OCI-LY7 (cell line): ENCODE results near the gene SEC22A. TPM values are rescaled to one million over a fixed set of nuclear protein-coding genes. Genes with fewer than 3 reads are reported as not detected.

Source experiments
- BruUV-seq: library from RNA; stranded (reverse); fragments of 400-500 nt; replicated peaks from 2 replicates; lab custom pipeline; 2021; lab: Mats Ljungman, UMichigan
- CTCF ChIA-PET: fragments of 300-600 bp; sonication (Branson Sonifier 250); formaldehyde crosslinking; loops from one replicate; lab custom pipeline; 2022; ENCODE audit warnings: antibody characterized with exemption; ENCODE audit not compliant: unreplicated experiment; lab: Charles Lee
- POLR2A ChIA-PET: fragments of 300-600 bp; sonication (Branson Sonifier 250); formaldehyde crosslinking; loops from one replicate; lab custom pipeline; 2022; ENCODE audit warnings: antibody characterized with exemption; lab: Charles Lee
- DNase-seq: peaks from one replicate; pipeline ENCODE4 v3.0.0-alpha.2; 2015; ENCODE audit warnings: low spot score
- H2AFZ ChIP-seq: fragments of 200-600 bp; sonication (generic), shearing (Covaris generic); 2 replicates; pipeline ENCODE4 v1.6.1; 2014; ENCODE audit warnings: mild to moderate bottlenecking, antibody characterized with exemption, low read length, moderate library complexity
- H3K27ac ChIP-seq: fragments of 200-600 bp; sonication (generic); 2 replicates; pipeline ENCODE4 v1.5.1; 2014; ENCODE audit warnings: mixed run types, low read depth, mild to moderate bottlenecking, moderate library complexity, low read length, inconsistent platforms; ENCODE audit not compliant: poor library complexity, severe bottlenecking
- H3K36me3 ChIP-seq: fragments of 200-600 bp; sonication (generic); 2 replicates; pipeline ENCODE4 v1.6.1; 2014; ENCODE audit warnings: mild to moderate bottlenecking, antibody characterized with exemption, low read length, moderate library complexity, mixed read lengths; ENCODE audit not compliant: insufficient read depth
- H3K4me1 ChIP-seq: fragments of 200-600 bp; sonication (generic); 2 replicates; pipeline ENCODE4 v1.5.1; 2014; ENCODE audit warnings: mild to moderate bottlenecking, low read length; ENCODE audit not compliant: insufficient read depth, poor library complexity, severe bottlenecking
- H3K4me2 ChIP-seq: fragments of 200-600 bp; sonication (generic); 2 replicates; pipeline ENCODE4 v1.6.1; 2014; ENCODE audit warnings: mild to moderate bottlenecking, low read length
- H3K4me3 ChIP-seq: fragments of 200-600 bp; sonication (generic); 2 replicates; pipeline ENCODE4 v1.5.1; 2014; ENCODE audit warnings: mild to moderate bottlenecking, low read depth, low read length; ENCODE audit not compliant: poor library complexity, severe bottlenecking
- H3K79me2 ChIP-seq: fragments of 200-600 bp; sonication (generic); 2 replicates; pipeline ENCODE4 v1.6.1; 2016; ENCODE audit warnings: low read depth, mild to moderate bottlenecking, low read length, moderate library complexity, mixed read lengths; ENCODE audit not compliant: insufficient read depth
- H3K9me2 ChIP-seq: fragments of 200-600 bp; sonication (generic); 2 replicates; pipeline ENCODE4 v1.6.1; 2016; ENCODE audit warnings: mild to moderate bottlenecking, low read length, mixed read lengths; ENCODE audit not compliant: insufficient read depth
- H3K9me3 ChIP-seq: fragments of 200-600 bp; sonication (generic); 2 replicates; pipeline ENCODE4 v1.6.1; 2014; ENCODE audit warnings: mild to moderate bottlenecking, mixed run types, low read length, mixed read lengths
- H4K20me1 ChIP-seq: fragments of 200-600 bp; sonication (generic); 2 replicates; pipeline ENCODE4 v1.6.1; 2014; ENCODE audit warnings: mild to moderate bottlenecking, antibody characterized with exemption, low read length, moderate library complexity, mixed read lengths; ENCODE audit not compliant: insufficient read depth
- CTCF ChIP-seq: fragments of 200-600 bp; sonication (generic); conservative IDR thresholded peaks from 2 replicates; pipeline ENCODE4 v1.5.1; 2014; ENCODE audit warnings: mild to moderate bottlenecking, antibody characterized with exemption, low read length, moderate library complexity, mixed read lengths
- EZH2phosphoT487 ChIP-seq: fragments of 200-600 bp; sonication (generic); IDR thresholded peaks from 2 replicates; pipeline ENCODE4 v1.6.1; 2018; ENCODE audit warnings: low read depth, borderline replicate concordance, mild to moderate bottlenecking, mixed run types, antibody characterized with exemption, low read length, moderate library complexity, mixed read lengths
- intact Hi-C: fragments of 100-400 bp; cut with micrococcal nuclease; formaldehyde crosslinking; loops from one replicate; pipeline ENCODE4 v1.10.0; 2022; ENCODE audit not compliant: unreplicated experiment
- total RNA-seq, 2 experiments: library from RNA; depleted of rRNA in 1 of 2; stranded (reverse); fragments of >200 nt in 1 of 2; shearing (Covaris generic) in 1 of 2; gene quantifications; 2 replicates each; pipeline ENCODE4 v1.2.3, GENCODE V29; 2014 to 2022

Gene SEC22A
- total RNA-seq, 2 experiments from 2014 or later = 22.0 to 24.5 TPM

DNA sequence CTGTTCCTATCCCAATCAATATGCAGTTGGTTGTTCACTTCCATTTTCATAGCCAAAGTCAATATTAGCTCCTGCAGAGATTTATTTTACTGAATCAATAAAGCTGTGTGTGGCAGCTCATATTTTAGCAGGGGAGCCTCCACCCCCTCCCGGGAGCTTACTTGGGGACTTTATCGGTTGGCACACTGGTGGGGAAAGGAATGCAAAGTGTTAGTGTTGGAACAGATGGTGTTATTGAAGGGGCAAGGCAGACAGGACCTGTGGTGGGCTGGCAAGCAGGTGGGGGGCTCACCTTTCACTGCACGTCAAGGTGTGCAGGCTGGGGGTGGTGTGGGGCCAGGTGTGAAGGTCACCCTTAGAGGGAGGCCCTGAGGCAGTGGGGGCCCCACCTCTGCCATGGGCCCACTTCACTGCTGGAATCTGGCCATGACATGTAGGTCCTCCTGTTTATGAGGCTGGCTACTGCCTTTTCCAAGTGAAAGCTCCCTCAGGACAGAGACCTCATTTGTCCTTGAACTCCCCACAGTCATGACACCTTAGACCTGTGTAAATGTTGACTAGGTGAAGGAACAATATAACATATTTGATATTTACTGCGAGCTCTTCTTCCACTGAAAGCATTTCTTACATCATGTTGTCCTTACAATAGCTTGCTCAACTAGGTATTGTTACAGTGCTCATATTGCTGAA is 44.0 kb upstream of the SEC22A start:
- TF ChIP-seq CTCF (no peak), EZH2phosphoT487 (no peak)
- Histone ChIP-seq H3K79me2 (no peaks in the 10 kb centered on the region), H3K4me2 (no peak overlapping the region), H3K27ac (no peak overlapping the region), H3K4me1 (peaks cover 15% of the 10 kb centered on the region), H3K36me3 (no peaks in the 10 kb centered on the region), H4K20me1 (no peaks in the 10 kb centered on the region), H2AFZ (no peak overlapping the region), H3K4me3 (no peak overlapping the region), H3K9me3 (no peaks in the 10 kb centered on the region), H3K9me2 (no peaks in the 10 kb centered on the region)
- intact Hi-C loops = no loop called here
- CTCF ChIA-PET = no interaction called here
- no TSS peak for BruUV-seq
- DNase-seq = no peak
- POLR2A ChIA-PET = interaction anchor here (0.5 kb wide), 1 partner anchor 70 kb away, joined by 3 read pairs; no protein-coding TSS in a partner anchor

DNA sequence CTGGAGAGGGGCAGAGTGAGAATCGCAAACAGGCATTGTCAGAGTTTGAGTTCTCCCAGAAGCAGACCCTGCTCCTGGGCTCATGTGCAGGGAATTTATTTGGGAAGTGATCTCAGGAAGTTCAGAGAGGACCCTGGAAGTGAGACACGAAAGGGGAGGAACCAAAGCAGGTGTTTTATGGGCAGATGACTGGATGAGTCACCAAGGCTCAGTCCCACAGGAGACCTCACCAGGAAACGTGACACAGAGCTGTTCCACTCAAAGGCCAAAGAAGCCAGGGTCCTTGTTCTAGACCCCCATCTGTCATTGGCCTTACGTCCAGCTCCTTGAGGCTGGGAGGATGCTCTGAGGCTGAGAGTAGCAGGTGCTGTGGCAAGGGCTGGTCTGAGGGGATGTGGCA is 43.4 kb upstream of the SEC22A start:
- Histone ChIP-seq H3K36me3 (no peaks in the 10 kb centered on the region), H3K4me1 (peaks cover 9% of the 10 kb centered on the region), H3K27ac (no peak overlapping the region), H3K9me3 (no peaks in the 10 kb centered on the region), H4K20me1 (no peaks in the 10 kb centered on the region), H3K9me2 (no peaks in the 10 kb centered on the region), H2AFZ (no peak overlapping the region), H3K4me2 (no peak overlapping the region), H3K79me2 (no peaks in the 10 kb centered on the region), H3K4me3 (no peak overlapping the region)
- no TSS peak for BruUV-seq
- intact Hi-C loops = no loop called here
- POLR2A ChIA-PET = no interaction called here
- CTCF ChIA-PET = no interaction called here
- DNase-seq = no peak
- TF ChIP-seq CTCF (no peak), EZH2phosphoT487 (no peak)

DNA sequence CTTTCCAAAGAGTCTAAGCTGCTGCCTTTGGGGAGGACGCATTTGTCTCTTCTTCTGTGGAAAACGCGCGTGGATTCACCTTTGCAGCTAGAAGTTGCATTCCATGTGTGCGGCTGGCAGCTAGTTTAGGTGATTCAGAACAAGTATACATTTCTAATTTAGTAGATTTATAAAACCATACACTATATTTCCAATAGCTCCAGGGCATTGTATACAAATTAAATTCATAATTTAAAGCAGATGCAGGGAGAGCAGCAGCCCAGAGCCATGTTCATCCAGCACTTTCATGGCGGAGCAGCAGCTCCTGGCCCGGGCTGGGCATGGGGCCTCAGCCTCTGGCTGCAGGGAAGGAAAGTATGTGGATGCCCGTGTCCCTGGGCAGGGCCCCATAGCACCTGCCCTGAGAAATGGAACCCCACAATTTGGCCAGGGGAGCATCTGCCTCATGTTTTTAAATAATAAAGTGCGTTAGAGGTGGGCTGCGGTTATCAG is 42.8 kb upstream of the SEC22A start:
- no peak for TF ChIP-seq CTCF
- TF ChIP-seq EZH2phosphoT487 = no peak
- Histone ChIP-seq H3K9me3 (no peaks in the 10 kb centered on the region), H3K9me2 (no peaks in the 10 kb centered on the region), H3K79me2 (no peaks in the 10 kb centered on the region), H3K27ac (no peak overlapping the region), H3K4me3 (no peak overlapping the region), H3K4me2 (no peak overlapping the region), H3K4me1 (peaks cover 3% of the 10 kb centered on the region), H4K20me1 (no peaks in the 10 kb centered on the region), H3K36me3 (no peaks in the 10 kb centered on the region), H2AFZ (no peak overlapping the region)
- intact Hi-C loops = no loop called here
- BruUV-seq = no TSS peak
- CTCF ChIA-PET = no interaction called here
- POLR2A ChIA-PET = no interaction called here
- DNase-seq = no peak
